Epithelial cell of alveolus of lung (primary cell): Measurements from ENCODE around the gene MRGPRX1. TPM values are rescaled to one million over a fixed set of nuclear protein-coding genes. Genes with fewer than 3 reads are reported as not detected.

Experiments used
- total RNA-seq: library from RNA; depleted of rRNA; stranded (reverse); fragments of >200 nt; gene quantifications from 2 replicates; pipeline ENCODE4 v1.2.1, GENCODE V29; 2015

The MRGPRX1 gene
- not detected in 2 replicates for total RNA-seq

DNA sequence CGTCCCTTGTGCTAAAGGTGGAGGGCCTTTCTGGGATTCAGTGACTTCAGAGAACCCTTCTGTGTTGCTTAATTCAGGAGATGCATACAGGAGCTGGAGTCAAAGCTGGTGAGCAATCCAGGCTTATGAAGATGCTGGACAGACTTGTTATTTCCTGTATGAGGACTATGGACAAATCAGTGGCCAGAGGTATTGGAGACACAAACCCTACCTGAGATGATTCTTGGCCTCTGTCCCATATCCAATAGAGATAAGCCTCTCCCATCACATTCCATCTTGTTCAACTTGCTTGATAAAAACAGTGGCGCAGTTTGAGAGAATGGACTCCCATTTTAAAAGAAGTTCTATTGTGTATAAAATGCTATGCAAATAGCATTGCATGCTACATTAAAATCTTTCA, at the start of gene MRGPRX1:
Gene MRGPRX1 (minus strand): TSS at position 101 of the 400 bp plus-strand sequence. CDS start 4,630 bp downstream, outside the sequence.

Other genes starting within 250 kb of the MRGPRX1 start
- gene TMEM86A, start 240.6 kb downstream of the MRGPRX1 start, total RNA-seq, result 1.2 and 2.8 TPM in 2 replicates
- not detected in 2 replicates for gene IGSF22, start 213.2 kb downstream of the MRGPRX1 start, total RNA-seq
- not detected in 2 replicates for gene PTPN5, start 147.6 kb downstream of the MRGPRX1 start, total RNA-seq
- not detected in 2 replicates for gene MRGPRX2, start 121.3 kb upstream of the MRGPRX1 start, total RNA-seq
- gene ZDHHC13, start 177.8 kb upstream of the MRGPRX1 start, total RNA-seq, result 7.8 and 11.8 TPM in 2 replicates